NCI-H82 (cell line): ENCODE data around the gene CYP2S1.
"Not testable (repeated sequence)": the region's sequence is repeated elsewhere in the genome, so short reads cannot be mapped to it uniquely, and the experiment has no call there.

Experiments
- DNase-seq: peaks from one replicate; lab custom pipeline; 2025; lab: John Stamatoyannopoulos, UW

CYP2S1 gene

DNA sequence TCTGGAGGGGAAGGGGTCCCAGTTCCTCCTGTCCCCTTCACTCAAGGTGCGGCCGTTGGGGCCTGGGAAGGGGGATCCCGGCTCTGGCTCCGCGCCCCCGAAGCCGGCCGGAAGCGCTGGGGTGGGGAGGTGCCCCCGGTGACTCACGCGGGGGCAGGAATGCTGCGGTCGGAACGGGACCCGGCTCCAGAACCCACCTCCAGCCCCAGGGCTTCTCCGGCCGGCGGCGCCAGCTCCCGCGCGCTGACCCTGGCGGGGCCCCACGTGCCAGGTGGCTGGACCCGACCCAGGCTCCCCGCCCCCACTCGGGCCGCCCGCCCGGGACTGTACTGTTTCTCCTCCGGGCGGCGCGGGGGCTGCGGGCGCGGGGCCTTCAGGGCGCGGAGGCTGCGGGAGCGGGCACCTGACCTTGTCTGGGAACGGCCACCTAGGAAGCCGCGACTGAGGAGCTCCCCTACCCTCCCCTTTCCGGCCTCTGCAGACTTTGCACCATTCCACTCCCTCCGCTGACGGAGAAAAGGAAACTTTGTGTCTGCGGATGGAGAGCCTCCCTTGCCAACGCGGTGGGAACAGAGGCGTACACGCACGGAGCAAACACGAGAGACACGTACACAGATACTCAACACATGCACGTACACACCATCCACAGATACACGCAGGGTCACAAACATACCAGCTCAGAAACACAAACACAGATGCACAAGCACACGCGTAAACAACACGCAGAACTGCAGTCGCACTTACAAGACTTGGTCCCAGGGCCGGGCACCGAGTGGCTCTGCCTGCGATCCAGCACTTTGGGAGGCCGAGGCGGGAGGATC is 33.2 kb downstream of the CYP2S1 start:
- DNase-seq, result peak; percentile 20

DNA sequence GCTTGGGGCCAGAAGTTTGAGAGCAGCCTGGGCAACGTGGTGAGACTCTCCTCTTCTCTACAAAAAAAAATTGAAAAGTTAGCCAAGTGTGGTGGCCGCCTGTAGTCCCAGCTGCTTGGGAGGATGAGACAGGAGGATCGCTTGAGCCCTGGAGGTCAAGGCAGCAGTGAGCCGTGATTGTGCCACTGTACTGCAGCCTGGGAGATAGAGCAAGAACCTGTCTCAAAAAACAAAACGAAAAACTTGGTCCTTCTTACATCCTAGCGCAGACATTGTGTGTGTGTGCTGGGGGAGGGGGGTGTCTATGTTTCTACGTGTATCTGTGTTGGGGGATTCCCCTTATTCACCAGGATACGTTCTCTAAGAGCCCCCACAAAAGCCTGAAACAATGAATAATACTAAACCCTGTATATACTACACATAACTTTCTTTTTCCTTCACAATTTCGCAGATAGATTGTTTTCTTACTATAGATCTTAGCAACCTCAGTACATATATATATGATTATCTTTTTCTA is 33.9 kb downstream of the CYP2S1 start:
- DNase-seq, result no peak

DNA sequence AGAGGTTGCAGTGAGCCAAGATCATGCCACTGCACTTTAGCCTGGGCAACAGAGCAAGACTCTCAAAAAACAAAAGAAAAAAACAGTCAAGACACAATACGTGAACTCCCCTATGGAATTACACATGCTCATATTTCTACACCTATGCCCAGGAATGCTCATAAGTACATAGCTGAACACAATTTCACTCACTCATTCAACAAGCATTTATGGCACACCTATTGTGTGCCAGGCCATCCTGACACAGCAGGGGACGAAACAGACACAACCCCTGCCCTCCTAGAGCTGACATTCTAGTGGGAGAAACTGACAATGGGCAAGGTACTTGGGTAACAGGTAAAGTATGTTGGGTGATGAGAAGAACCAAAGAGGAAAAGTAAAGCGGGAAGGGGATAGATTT is 35.5 kb downstream of the CYP2S1 start:
- no peak for DNase-seq

GRCh38 chr19:41229338-41229737 is 36.3 kb downstream of the CYP2S1 start:
- DNase-seq, result not testable (repeated sequence)

DNA sequence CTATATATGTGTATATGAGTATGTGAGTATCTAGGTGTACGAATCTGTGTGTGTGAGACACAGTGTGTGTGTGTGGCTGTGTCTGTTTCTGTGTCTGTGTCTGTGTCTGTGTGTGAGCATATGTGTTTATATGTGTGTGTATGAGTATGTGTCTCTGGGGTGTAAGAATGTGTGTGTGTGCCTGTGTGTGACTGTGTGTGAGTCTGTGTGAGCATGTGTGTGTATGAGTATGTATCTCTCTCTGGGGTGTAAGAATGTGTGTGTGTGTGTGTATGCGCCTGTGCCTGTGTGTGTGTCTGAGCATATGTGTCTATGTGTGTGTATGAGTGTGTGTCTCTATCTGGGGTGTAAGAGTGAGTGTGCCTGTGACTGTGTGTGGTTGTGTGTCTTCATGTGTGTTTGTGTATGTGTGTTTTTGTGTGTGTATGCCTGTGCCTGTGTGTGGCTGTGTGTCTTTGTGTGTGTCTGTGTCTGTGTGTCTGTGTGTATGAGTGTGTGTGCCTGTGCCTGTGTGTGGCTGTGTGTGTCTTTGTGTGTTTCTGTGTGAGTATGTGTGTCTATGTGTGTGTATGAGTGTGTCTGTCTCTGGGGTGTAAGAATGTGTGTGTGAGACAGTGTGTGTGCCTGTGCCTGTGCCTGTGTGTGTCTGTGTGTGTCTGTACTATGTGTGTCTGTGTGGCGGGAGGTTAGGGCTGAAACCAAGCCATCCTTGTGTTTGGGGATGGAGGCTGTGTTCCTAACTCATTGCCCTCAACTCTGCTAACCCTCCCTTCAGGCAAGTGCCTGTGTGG is 37.2 kb downstream of the CYP2S1 start:
- no peak for DNase-seq

- no peak for DNase-seq
These were observed 39.7 kb downstream of the CYP2S1 start for GRCh38 chr19:41232686-41233085.

DNA sequence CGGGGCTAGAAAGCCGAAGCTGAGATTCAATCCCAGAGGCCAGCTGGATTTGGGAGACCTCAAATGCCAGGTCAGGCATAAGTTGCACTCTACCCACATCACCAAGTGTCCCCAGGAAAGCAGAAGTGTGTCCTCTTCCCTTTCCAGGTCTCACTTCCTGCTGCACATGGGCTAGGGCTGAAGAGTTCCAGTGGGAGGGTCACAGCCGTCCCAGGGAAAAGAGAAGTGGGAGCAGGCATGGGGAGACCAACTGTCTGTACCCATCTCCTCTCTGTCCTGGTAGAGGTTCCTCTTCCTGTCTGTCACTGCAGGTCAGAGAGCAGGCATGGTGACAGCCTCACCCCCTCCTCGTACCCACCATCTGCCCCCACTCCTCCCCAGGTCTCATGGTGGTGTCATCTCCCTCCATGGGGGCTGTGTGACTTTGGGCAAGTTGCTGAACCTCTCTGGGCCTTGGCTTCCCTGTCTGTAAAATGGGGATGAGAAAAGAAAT is 40.8 kb downstream of the CYP2S1 start:
- DNase-seq, result no peak

- no peak for DNase-seq
These were observed 41.6 kb downstream of the CYP2S1 start for GRCh38 chr19:41234512-41235168.

GRCh38 chr19:41235480-41235879 is 42.5 kb downstream of the CYP2S1 start:
- no peak for DNase-seq

- DNase-seq, result no peak
These were observed 45.2 kb downstream of the CYP2S1 start for GRCh38 chr19:41238244-41238643.

GRCh38 chr19:41239363-41239762 is 46.3 kb downstream of the CYP2S1 start:
- DNase-seq, result no peak

GRCh38 chr19:41239961-41240574 is 47.0 kb downstream of the CYP2S1 start:
- no peak for DNase-seq

GRCh38 chr19:41241859-41242258 is 48.8 kb downstream of the CYP2S1 start:
- DNase-seq, result no peak

DNA sequence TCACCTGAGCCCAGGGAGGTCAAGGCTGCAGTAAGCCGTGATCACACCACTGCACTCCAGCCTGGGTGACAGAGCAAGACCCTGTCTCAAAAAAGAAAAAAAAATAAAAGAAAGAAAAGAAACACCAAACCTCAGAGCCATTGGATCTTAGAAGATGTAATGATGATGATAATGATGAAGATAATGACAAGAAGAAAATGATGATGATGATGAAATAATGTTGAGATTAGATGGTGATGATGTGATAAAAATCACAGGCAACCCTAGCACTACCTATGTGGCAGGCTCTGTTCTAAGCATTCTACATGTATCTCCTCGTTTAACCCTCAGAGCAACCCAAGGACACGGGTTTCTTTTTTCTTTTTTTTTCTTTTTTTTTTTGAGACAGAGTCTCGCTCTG is 51.1 kb downstream of the CYP2S1 start:
- DNase-seq, result no peak

DNA sequence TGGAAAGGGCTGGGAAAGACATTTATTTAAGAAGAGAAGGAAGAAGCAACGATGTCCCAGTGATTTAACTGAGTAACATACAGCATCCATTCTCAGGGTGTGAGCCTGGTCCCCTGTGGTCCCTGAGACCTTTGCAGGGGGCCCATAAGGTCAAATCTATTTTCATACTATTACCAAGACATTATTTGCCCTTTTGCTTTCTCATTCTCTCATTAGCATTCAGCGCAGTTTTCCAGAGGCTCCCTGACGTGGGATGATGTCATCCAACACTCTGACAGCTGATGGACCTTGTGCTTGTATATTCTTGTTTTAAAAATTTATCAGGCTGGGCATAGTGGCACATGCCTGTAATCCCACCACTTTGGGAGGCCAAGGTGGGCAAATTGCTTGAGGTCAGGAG is 52.8 kb downstream of the CYP2S1 start:
- no peak for DNase-seq

GRCh38 chr19:41248895-41249294 is 55.9 kb downstream of the CYP2S1 start:
- peak; percentile 23 for DNase-seq

DNA sequence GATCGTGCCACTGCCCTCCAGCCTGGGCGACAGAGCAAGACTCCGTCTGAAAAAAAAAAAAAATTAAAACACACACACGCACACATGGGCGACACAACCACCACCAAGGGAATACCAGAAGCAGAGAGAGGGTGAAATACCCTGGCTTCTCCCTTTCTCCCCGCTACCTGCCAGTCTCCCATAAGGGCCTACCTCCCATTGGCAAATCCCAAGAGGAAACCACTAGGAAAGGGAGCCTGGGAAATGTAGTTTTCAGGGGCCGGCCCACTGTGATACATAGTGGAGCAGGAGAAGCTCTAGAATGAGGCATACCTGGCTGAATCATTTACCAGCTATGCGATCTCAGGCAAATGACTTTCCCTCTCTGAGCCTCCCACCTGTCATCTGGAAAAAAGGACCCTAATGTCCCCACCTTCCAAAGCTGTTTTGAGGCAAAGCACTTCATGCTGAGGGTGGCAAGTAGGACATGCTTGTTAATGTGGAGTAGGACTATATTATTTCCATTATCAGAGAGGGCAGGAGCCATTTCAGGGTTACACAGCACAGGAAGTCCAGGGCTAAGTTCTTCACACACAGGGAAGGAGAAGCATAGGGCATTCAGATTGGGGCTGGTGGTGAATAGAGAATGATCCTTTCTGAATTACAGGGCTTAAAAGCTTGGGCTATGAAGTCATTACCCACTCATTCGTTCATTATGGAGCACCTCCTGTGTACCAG is 56.8 kb downstream of the CYP2S1 start:
- DNase-seq, result peak; percentile 59

DNA sequence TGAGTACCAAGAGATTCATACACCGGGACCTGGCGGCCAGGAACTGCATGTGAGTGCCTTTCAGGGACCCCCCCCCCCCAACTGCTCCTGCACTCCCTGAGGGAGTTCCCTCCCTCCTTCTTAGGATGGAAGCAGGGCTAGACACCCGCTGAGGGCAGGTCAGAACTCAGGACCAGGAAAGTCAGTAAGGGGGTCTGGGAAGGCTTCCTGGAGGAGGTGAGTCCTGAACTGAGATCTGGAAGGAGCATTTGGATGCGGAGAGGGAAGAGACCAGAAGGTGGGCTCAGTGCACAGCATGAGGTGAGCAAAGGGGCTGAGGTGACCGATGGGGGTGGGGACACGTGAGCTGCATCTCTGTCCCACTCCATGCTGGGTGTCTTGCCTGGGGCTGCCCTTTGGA is 60.6 kb downstream of the CYP2S1 start:
- DNase-seq, result no peak

DNA sequence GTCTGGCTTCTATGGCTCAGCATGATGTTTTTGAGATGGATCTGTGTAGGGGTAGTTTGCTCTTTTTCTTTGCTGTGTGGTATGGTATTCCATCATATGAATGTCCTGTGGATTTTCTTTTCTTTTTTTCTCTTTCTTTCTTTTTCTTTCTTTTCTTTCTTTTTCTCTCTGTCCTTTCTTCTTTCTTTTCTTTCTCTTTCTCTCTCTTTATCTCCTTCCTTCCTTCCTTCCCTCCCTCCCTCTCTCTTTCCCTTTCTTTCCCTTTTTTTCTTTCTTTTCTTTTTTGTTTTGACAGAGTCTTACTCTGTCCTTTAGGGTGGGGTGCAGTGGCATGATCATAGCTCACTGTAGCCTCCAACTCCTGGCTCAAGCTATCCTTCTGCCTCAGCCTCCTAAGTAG is 62.2 kb downstream of the CYP2S1 start:
- no peak for DNase-seq
